ENCODE data around the gene CCL23.

DNA sequence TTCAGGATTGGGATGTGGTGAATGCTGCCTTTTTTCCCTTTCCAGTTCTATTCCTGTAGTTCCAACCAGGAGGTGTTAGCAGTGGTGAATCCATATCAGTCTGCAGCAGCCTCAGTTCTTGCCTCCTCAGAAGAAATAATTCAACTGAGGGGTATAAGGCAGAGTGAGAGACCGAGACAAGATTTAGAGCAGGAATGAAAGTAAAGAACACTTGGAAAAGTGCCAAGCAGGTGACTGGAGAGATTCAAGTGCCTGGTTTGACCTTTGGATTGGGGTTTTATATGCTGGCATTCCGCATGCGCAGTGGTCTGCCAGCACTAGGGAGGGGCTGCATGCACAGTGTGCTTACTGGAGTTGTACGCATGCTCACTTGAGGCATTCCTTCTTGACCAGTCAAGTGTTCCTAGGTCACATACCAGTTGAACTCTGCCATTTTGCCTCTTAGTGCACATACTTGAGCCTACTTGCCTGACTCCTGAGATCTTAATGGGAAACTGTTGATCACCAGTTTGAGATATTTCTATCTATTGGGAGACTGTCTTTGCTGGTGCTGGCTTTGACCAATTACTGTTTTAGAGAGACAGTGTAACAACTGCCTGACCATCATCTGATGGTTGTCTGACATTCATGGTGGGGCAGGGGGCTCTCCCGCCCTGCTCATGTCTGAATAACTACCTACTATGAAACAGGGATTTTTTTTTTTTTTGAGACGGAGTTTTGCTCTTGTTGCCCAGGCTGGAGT, 15.7 kb downstream of the CCL23 start:
- TF ChIP-seq, protein P1, sequence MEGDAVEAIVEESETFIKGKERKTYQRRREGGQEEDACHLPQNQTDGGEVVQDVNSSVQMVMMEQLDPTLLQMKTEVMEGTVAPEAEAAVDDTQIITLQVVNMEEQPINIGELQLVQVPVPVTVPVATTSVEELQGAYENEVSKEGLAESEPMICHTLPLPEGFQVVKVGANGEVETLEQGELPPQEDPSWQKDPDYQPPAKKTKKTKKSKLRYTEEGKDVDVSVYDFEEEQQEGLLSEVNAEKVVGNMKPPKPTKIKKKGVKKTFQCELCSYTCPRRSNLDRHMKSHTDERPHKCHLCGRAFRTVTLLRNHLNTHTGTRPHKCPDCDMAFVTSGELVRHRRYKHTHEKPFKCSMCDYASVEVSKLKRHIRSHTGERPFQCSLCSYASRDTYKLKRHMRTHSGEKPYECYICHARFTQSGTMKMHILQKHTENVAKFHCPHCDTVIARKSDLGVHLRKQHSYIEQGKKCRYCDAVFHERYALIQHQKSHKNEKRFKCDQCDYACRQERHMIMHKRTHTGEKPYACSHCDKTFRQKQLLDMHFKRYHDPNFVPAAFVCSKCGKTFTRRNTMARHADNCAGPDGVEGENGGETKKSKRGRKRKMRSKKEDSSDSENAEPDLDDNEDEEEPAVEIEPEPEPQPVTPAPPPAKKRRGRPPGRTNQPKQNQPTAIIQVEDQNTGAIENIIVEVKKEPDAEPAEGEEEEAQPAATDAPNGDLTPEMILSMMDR (optimal IDR thresholded peaks at IDR 0.05 in 1 of 3, IDR thresholded peaks at IDR 0.05 in 1 of 3, conservative IDR thresholded peaks at IDR 0.05 in 1 of 3; ENCODE audit: extremely low read depth in 1 of 3, insufficient read depth in 2 of 3, low read length in 3 of 3) = no peak
- TF ChIP-seq EZH2 (IDR thresholded peaks at IDR 0.05; ENCODE audit: low read length) = no peak
